HG03342 (cell line): ENCODE data around the gene TM4SF20.

Source experiments
- ATAC-seq: cut with Tn5 transposase; IDR thresholded peaks from one replicate; pipeline ENCODE4 v1.9.1; 2021; ENCODE audit warnings: mild to moderate bottlenecking, moderate library complexity; ENCODE audit not compliant: unreplicated experiment

The TM4SF20 gene, protein sequence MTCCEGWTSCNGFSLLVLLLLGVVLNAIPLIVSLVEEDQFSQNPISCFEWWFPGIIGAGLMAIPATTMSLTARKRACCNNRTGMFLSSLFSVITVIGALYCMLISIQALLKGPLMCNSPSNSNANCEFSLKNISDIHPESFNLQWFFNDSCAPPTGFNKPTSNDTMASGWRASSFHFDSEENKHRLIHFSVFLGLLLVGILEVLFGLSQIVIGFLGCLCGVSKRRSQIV

DNA sequence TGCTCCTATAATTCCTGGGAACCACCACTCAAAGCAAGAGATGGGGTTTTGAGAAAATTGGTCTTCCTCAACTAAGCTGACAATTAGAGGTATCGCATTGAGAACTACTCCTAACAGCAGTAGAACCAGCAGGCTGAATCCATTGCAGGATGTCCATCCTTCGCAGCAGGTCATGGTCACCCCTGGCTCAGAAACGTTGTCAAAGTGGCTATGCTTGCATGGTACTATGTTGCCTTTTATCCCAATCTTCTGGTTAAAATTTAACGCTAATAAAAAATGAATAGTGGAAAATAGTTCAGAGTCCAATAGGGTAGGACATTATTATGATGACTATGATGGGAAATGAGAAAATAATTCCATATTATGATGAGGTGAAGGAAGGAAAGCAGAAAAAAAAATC lies at the start of gene TM4SF20:
TSS of gene TM4SF20 (minus strand) at position 212 of the 400 bp plus-strand sequence. CDS start at position 174, 38 bp downstream.
- no peak for ATAC-seq

DNA sequence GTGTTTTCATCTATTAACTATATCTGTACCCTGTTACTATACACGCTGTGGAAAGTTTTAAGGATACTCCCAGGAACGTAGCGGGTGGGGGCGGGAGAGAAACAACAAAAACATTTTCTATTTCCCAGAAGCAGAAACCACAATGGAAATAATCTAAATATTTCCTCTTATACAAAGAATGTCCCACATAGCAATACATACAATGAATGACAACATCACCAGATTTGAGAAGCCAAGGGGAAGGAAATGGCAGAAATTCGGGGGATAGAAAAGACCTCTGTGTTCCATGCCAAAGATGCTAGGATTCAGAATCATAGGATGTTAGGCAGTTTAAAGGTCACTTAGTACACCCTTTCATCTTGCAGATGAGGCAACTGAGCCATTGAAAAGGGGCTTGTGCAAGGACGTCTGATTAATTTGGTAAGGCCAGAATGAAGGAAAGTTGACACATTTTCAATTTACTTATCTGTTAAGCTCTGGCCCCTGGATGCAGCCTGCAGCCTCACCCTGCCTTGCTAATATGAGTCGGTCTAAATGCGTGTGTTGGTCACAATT lies 49.7 kb upstream of the TM4SF20 start:
- ATAC-seq, result no peak

DNA sequence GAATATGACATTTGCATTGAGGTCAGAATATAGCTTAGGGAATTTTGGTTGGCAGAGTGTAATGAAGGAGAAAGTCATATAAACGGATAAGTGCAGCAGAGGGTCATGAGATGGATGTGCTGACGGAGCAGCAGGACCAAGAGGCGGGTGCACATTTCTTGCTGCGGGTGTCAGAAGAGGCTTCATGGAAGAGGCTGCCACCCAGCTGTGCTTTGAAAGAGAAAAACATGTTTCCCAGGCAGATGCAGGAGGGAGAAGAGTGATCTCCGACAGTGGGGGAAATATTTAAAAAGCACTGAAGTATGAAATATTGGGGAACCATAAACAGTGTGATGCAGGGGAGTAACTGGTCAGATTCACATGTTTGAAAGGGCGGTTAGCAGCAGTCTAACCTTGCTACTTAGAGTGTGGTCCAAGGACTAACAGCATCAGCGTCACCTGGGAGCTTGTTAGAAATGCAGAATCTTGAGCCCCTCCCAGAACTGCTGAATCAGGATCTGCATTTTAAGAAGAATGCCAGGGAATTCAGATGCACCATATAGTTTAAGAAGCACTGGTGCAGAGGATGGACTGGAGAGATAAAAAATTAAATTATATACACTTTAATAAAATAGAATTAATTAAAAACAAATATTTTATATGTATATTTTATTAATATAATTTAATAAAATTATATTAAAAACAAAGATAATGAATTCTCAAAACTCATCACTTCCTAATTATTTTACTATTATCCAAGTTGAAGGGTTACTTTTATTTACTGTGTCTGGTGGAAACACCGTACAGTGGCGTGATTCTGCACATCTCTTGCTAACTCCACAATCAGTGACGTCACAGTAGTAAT lies 44.8 kb upstream of the TM4SF20 start:
- ATAC-seq, result no peak

DNA sequence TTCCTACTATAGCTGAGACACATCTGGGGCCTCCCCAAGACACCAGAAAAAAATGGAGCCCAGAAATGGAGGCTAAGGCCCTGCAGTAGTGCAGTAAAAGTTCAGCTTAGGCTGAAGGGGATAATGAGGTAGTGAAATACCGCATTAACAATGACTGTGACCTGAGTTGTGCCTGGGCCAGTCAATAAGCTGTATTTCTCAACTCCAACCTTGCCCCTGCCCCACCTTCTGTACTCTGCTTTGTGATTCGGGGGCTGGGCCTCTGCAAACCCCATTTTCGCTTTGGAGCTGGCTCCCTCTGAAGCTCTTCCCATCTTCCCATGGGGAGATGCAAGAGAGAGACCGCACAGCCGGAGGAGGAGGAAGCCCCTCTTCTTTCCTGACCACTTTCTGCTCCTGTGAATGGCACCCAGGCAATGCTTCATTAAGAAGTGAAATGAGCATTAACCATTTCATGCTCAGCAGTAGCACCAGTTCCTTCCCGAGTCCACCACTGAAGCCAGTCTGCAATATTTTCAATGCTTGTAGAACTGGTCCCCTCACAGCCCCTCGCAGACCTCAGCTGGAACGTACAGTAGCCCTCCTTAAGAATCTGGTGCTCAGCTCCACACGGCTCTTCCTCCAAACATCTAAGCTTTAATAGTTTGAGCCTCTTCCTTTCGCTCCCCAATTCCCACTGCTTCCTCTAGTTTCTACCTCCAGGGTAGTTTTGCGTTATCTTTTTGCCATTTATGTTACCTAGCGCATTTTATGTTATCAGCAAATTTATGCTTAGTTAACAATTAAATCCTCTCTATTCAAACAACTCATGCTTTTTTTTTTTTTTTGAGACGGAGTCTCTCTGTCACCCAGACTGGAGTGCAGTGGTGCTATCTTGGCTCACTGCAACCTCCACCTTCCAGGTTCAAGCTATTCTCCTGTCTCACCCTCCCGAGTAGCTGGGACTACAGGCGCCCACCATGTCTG lies 41.3 kb upstream of the TM4SF20 start:
- ATAC-seq, result no peak

DNA sequence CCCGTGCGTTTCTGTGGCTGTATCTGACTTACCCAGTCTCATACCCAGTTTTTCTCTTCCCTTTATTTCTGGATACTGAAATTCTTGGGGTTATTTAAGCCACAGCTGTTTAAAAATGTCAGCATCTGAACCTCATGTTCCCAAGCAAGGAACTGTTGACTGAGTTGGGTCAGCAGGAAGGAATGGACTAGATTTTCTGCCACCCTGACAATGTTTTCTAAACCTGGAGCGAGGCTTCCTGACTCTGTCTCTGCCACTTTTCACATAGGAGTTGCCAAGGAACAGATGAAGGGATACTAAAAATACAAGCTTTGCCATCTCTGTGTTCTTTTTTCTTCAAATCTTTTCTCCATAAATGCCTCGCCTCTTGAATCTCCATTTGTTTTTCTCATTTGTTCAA lies 37.6 kb upstream of the TM4SF20 start:
- ATAC-seq, result no peak

DNA sequence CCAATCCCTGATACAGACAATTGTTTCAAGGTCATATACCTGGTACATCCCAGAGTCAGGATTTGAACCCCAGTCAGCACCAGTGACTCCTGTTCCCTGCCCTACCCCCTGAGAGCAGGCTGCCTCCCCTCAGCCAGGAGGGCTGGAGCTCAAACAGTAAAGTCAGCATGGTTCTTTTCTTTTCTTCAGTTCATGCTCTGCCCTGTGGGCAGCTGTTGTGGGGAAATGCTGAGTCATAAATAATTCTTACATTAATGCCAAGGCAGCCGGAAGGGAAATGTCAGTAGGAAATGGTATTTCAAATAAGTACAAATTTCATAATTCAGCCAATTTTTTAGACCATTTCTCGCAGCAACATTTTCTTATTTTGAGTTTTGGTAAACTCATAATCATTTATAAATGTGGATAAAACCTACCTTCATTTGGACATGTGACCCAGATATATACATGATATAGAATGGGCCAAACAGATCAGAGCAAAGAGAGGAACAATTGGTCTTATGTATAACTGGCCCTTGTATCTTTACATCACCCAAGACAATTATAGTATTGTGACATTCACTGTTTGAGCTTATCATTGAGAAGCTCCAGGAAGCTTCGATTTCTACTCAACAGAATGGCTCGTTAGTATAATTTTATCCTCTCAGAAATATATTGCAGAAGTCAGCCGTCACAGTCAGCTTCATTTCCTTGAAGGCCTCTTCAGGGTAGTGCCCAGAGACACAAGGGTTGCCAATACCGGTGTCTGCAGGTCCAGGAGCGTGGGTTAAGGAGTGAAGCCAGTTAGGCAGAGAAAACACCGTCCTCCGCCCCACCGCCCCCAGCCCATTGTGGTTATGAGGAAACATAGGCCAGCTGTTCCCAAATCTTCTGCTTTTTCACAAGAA lies 36.7 kb upstream of the TM4SF20 start:
- peak; percentile 48 for ATAC-seq

DNA sequence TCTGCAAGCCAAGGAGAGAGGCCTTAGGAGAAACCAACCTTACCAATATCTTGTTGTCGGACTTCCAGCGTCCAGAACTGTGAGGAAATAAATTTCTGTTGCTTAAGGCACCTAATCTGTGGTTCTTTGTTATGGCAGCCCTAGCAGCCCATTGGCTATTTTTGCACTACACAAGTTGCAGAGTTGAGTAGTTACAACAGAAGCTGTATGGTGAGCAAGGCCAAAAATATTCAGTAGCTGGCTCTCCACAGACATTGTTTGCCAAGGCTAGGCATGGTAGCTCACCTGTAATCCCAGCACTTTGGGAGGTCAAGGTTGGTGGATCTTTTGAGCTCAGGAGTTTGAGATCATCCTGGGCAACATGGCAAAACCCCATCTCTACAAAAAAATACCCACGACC lies 35.7 kb upstream of the TM4SF20 start:
- no peak for ATAC-seq

DNA sequence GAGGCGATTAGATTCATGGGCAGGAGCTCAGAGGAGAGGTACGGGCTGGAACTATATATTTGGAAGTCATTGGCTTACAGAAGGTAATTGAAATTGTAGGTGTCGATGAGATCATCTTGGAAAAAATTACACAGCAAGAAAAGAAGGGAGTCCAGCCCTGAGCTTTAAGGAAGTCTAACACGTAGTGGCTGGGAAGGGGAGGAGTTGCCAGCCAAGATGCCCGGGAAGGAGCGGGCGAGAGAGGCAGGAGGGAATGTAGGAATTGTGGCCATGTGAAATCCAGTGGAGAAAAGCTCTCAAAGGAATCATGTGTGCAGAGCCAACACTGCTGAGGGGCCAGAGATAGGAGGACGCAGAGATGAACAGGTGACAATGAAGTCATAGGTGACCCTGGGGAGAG lies 34.3 kb upstream of the TM4SF20 start:
- ATAC-seq, result no peak

DNA sequence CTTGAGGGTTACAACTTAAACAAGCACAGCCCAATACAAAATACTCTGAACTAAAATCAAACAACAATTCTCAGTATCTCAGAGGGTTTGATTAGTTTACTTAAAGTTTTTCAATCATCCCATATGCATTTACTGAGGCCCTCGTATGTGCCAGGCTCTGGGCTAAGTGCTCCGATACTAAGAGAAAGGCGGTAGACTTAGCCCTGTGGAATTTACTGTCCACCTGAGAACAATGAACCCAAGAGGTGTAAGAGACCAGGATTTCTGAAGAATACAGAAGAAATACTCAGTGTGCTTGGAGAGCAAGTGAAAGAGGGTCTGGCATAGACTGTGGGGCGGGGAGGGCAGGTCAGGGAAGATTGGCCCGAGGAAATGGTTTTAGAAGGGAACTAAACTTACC lies 33.8 kb upstream of the TM4SF20 start:
- ATAC-seq, result no peak

DNA sequence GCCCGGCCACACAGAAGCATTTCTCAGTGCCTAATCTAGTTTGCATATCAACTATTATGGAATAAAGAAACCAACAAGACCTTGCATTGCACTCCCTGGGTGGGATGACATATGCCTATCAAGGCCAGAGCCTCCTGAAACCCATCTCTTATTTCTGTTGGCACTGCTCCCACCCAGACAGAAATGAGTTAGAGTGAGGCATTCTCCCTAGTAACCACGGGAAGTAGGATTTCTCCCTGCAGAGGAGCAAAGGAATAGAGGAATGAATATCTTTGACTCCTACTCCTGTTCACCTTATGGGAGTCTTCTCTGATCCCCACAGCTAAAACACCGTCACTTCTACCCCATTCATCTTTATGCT lies 32.9 kb upstream of the TM4SF20 start:
- ATAC-seq, result no peak

DNA sequence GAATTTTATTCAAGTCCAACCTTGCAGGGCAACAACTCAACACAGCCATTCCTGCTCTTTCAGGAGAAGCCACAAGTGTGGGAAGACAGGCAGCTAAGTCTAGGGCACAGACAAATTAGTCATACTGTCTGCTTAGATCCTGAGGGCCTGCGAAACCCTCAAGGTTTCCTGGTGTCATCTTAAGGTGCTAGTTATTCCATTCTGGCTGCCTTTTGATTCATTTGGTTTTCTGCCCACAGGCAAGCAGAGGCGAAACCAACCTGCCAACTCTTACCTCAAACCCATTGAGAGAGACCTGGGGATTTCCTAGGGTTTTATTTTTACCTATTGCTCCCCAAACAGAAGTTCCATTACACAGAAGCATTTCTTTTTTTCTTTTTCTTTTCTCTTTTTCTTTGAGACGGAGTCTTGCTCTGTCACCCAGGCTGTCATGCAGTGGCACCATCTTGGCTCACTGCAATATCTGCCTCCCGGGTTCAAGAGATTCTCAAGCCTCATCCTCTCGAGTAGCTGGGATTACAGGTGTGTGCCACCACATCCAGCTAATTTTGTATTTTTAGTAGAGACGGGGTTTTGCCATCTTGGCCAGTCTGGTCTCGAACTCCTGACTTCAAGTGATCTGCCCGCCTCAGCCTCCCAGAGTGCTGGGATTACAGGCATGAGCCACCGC lies 32.3 kb upstream of the TM4SF20 start:
- ATAC-seq, result peak; percentile 61

DNA sequence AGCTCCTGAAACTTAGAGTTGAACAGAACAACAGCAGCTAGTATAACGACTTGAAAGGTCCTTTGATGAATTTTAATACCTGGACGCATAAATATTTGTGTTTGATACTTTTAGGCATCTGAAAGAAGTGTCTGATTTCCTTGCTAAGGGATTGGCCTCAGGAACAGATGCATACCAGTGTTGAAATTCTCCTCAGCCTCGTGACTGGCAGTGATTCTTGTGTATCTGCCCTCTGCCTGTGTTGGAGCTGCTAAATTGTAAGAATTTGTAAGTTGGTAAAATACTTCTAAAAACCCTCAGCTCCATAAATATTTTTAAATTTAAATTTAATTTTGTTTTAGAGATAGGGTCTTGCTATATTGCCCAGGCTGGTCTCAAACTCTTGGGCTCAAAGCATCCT lies 31.1 kb upstream of the TM4SF20 start:
- no peak for ATAC-seq

DNA sequence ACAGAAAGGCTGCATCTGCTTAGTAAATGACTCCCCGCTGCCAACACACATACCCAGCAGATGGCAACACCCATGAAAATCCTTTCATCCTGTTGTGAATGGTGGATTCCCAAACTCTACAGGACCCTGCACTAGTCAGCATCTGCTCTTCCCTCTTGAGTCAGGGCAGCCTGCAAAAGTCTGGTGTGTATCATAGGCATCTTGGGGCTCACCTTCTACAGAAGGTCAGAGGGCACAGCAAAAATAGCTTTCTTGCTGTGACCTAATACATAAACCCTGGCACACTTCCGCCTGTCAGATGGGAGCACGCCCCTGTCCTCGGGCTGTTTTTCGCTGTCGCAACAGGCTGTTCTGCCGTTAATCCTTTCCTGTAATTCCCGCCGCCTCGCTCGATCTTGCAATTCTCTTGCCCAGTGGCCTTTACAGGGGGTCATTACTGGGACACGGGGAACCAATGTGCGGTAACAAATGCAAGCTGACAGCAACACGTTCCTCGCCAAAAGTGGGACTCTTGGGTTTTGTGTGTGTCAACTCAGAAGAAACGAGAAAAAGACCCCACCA lies 28.6 kb upstream of the TM4SF20 start:
- ATAC-seq, result no peak

DNA sequence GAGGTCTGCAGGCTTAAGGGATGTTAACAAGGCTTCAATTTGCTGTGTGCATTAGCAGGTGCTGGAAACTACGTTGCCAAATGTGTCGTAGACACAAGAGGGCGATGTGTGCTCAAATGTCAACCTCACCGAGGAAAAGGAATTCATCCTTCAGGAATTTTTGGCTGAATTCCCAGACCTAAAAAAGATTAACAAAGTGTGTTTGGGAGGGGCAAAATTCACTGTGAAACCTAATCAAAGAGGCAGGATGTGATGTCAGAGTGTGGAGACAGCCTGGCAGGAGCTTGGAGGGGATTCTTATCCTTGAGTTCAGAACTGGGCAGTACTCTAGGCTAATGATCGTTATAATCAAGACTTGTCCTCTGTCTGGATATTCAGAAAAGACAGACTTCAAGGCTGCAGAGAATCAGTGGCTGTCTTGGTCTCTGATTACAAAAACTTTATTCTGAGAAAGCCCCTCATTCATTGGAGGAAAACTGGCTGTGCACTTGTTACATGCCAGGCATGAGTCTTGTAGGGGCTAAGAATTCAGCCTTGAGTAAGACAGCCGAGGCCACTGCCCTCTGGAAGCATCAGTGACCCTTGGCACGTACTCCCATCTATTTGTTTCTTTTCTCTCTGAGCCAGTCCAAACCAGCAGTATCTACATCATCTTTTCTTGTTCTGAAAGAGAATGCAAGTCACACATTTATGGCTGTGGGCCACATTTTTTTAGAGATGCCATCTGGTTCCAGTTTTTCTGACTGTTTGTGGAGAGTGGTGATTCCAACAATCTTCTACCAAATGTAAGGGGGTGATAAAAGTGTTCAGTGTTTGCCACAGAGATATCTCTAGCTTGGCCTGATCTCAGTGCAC lies 27.3 kb upstream of the TM4SF20 start:
- no peak for ATAC-seq

DNA sequence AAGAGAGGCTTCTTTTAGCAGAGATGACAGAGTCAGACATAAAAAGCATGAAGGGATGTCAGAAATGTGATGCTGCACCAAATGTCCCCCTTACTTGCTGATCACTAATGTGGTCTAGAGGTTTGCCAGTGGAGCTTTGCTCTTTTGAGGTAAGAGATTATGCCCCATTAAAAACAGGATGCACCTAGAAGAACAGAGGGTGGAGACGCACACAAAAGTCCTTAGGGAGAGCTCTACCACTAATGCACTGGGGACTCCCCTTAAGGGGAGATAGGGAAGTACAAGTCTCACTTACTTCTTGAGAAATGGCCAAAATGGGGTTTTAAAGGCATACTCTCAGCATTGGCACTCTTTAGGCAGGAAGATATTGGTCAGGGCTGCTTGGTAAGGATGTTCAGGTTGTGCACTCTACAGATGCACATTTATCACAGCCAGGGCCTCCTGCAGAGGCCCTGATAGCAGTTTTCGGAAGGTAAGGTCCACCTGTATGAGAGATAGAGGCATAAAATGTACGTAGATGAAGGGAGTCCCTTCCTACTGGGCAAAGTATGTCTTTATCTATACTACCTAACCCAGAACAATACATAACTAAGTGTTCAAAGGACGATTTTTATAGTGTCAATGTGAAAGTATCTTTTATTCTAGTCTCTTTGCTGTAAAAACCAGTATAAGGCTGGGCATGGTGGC lies 25.6 kb upstream of the TM4SF20 start:
- no peak for ATAC-seq

DNA sequence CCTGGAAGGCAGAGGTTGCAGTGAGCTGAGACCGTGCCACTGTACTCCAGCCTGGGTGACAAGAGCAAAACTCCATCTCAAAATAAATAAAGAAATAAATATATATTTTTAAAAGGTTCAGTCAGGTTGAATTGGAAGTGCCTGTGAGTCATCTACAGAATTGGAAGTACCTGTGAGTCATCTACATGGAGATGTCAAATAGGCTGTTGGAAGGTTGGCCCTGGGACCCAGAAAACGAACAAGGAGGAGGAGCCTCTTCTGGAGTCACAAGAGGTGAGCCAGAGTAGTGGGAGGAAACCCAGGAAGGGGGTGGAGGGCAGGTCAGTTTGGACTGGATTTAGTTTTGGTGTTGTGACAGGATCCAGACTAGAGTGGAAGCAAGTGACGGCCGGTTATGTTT lies 23.9 kb upstream of the TM4SF20 start:
- no peak for ATAC-seq

DNA sequence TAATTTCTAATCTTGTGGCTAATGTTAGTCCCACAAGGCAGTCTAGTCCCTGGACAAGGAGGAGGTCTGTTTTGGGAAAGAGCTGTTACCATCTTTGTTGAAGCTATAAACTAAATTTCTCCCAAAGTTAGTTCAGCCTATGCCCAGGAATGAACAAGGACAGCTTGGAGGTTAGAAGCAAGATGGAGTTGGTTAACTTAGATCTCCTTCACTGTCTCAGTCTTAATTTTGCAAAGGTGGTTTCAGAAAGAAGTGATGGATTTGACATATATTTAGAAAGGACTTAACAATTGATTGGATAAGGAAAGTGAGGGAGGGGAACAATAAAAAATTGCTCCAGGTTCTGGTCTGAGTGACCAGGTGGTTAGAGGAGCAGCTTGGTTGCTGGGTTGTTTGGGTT lies 23.2 kb upstream of the TM4SF20 start:
- ATAC-seq, result no peak

DNA sequence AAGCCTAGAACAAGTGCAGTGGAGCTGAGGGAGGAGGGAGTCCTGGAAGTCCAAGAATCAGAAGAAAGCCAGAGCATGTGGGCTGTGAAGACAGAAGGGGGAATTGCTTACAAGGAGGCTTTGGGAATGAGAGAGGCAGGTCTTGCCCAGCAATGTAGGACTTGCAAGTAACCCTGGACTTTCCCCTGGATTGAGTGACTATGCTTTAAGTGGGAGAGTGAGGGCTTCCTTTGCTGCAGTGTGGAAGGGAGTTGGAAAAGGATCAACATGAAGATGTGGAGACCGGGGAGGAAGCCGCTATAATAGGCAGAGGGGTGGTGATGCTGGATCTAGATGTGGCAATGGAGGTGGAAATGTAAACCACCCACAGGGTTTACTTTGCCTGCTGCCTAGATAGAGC lies 22.4 kb upstream of the TM4SF20 start:
- ATAC-seq, result no peak
